Tongue (tissue), 2 donors: Measurements from ENCODE around the gene CLIP1. TPM values are rescaled to one million over a fixed set of nuclear protein-coding genes. Genes with fewer than 3 reads are reported as not detected.
"Not testable (repeated sequence)": the region's sequence is repeated elsewhere in the genome, so short reads cannot be mapped to it uniquely, and the experiment has no call there.

Experiments used
- DNase-seq: peaks from one replicate; pipeline ENCODE4 v3.0.0-alpha.2; 2015
- total RNA-seq: library from RNA; depleted of rRNA; stranded (reverse); fragments of >200 nt; gene quantifications from one replicate; pipeline ENCODE4 v1.2.3, GENCODE V29; 2014

CLIP1 gene
- total RNA-seq, 1 donor from 2014 or later = 56.7 TPM

- DNase-seq = no peak
These were observed 27.1 kb downstream of the CLIP1 start for GRCh38 chr12:122395319-122395718.

- DNase-seq = no peak
These were observed 27.8 kb downstream of the CLIP1 start for GRCh38 chr12:122394626-122395194.

GRCh38 chr12:122393817-122394216, 28.7 kb downstream of the CLIP1 start:
- DNase-seq = no peak

GRCh38 chr12:122392411-122392810, 30.1 kb downstream of the CLIP1 start:
- DNase-seq = no peak

- no peak for DNase-seq
These were observed 32.8 kb downstream of the CLIP1 start for GRCh38 chr12:122389677-122390076.

- no peak for DNase-seq
These were observed 34.6 kb downstream of the CLIP1 start for GRCh38 chr12:122387887-122388286.

- DNase-seq = no peak
These were observed 37.1 kb downstream of the CLIP1 start for GRCh38 chr12:122385171-122386016.

- peak; percentile 18 for DNase-seq
These were observed 39.5 kb downstream of the CLIP1 start for GRCh38 chr12:122382919-122383350.

- DNase-seq = no peak
These were observed 41.4 kb downstream of the CLIP1 start for GRCh38 chr12:122381021-122381420.

- not testable (repeated sequence) for DNase-seq
These were observed 45.7 kb downstream of the CLIP1 start for GRCh38 chr12:122376751-122377150.

GRCh38 chr12:122374707-122375106, 47.8 kb downstream of the CLIP1 start:
- DNase-seq = no peak

- no peak for DNase-seq
These were observed 50.9 kb downstream of the CLIP1 start for GRCh38 chr12:122371475-122372045.

- DNase-seq = no peak
These were observed 54.0 kb downstream of the CLIP1 start for GRCh38 chr12:122368361-122369073.

GRCh38 chr12:122367632-122368031, 54.8 kb downstream of the CLIP1 start:
- not testable (repeated sequence) for DNase-seq

GRCh38 chr12:122366685-122367475, 55.6 kb downstream of the CLIP1 start:
- peak; percentile 32 for DNase-seq

GRCh38 chr12:122365226-122365625, 57.2 kb downstream of the CLIP1 start:
- not testable (repeated sequence) for DNase-seq

GRCh38 chr12:122363782-122364181, 58.7 kb downstream of the CLIP1 start:
- DNase-seq = no peak

GRCh38 chr12:122362755-122363154, 59.7 kb downstream of the CLIP1 start:
- DNase-seq = no peak

- not testable (repeated sequence) for DNase-seq
These were observed 64.1 kb downstream of the CLIP1 start for GRCh38 chr12:122358403-122358802.

- not testable (repeated sequence) for DNase-seq
These were observed 64.9 kb downstream of the CLIP1 start for GRCh38 chr12:122357536-122357935.

GRCh38 chr12:122356991-122357390, 65.5 kb downstream of the CLIP1 start:
- not testable (repeated sequence) for DNase-seq

- peak; percentile 73 for DNase-seq
These were observed 66.3 kb downstream of the CLIP1 start for GRCh38 chr12:122356192-122356635.
